ENCODE data around the gene PRKAA2. TPM values are rescaled to one million over a fixed set of nuclear protein-coding genes. Genes with fewer than 3 reads are reported as not detected.

PRKAA2 gene
- polyA plus RNA-seq, 2 of the 4 experiments (the other 2 are of a cell fraction): 3.8 to 8.8 TPM

GRCh38 chr1:56713112-56713511, 68.0 kb downstream of the PRKAA2 start (continued):
- no peak for TF ChIP-seq HMGXB4 (CRISPR knock-in tag; IDR thresholded peaks at IDR 0.05; ENCODE audit: borderline replicate concordance)

GRCh38 chr1:56715156-56715555, 70.0 kb downstream of the PRKAA2 start:
- H3K27ac ChIP-seq: no peak overlapping the region
- no peak for TF ChIP-seq EP300 (IDR thresholded peaks at IDR 0.05)
- no peak for TF ChIP-seq RCOR1 (IDR thresholded peaks at IDR 0.05; ENCODE audit: low read depth, low read length)
- no peak for TF ChIP-seq CHD2 (IDR thresholded peaks at IDR 0.05; ENCODE audit: low read length, partially characterized antibody)
- no peak for TF ChIP-seq CBX2 (IDR thresholded peaks at IDR 0.05; ENCODE audit: borderline replicate concordance, low read depth)
- no peak for TF ChIP-seq ATOH8 (CRISPR knock-in tag; IDR thresholded peaks at IDR 0.05; ENCODE audit: low read depth)
- TF ChIP-seq POLR2A (IDR thresholded peaks at IDR 0.05; ENCODE audit: low read length): no peak
- TF ChIP-seq HMGXB4 (CRISPR knock-in tag; IDR thresholded peaks at IDR 0.05; ENCODE audit: borderline replicate concordance): no peak
- TF ChIP-seq MAFK (IDR thresholded peaks at IDR 0.05; ENCODE audit: partially characterized antibody): no peak
- DNase-seq (ENCODE audit: low read depth in 1 of 2, low spot score in 1 of 2) (no peak), FAIRE-seq (no peak), ATAC-seq (no peak)
- H3K4me3 ChIP-seq: no peak overlapping the region
- POLR2A ChIA-PET: no interaction called here
- H3K4me2 ChIP-seq: no peak overlapping the region
- H3K4me1 ChIP-seq: peaks cover 10% of the 10 kb centered on the region
- 48% methylated on average over 1 of the region's 1 CpG for whole genome bisulfite sequencing (ENCODE audit: missing lambda C conversion rate)
- no peaks in the 10 kb centered on the region for H3K9me3 ChIP-seq
- CTCF ChIA-PET: no interaction called here

GRCh38 chr1:56719171-56719570, 74.1 kb downstream of the PRKAA2 start:
- no peak for DNase-seq (ENCODE audit: low read depth in 1 of 2, low spot score in 1 of 2)
- Histone ChIP-seq H3K27ac (no peak overlapping the region), H3K4me3 (no peak overlapping the region), H3K9me3 (no peaks in the 10 kb centered on the region), H3K4me1 (no peaks in the 10 kb centered on the region), H3K4me2 (no peak overlapping the region)
- FAIRE-seq: no peak
- TF ChIP-seq ZFP36 (IDR thresholded peaks at IDR 0.05; ENCODE audit: borderline replicate concordance, partially characterized antibody) (no peak), USF2 (IDR thresholded peaks at IDR 0.05) (no peak), RFX5 (IDR thresholded peaks at IDR 0.05) (no peak), HOXB13 (CRISPR knock-in tag; IDR thresholded peaks at IDR 0.05; ENCODE audit: low read depth) (no peak), RAD21 (conservative IDR thresholded peaks at IDR 0.05 in 1 of 2, IDR thresholded peaks at IDR 0.05 in 1 of 2) (no peak), ZC3H11A (IDR thresholded peaks at IDR 0.05) (no peak), SMC3 (IDR thresholded peaks at IDR 0.05) (no peak), FOSB (CRISPR knock-in tag; IDR thresholded peaks at IDR 0.05) (no peak), NPAS2 (CRISPR knock-in tag; IDR thresholded peaks at IDR 0.05; ENCODE audit: borderline replicate concordance) (no peak), NFE2L2 (conservative IDR thresholded peaks at IDR 0.05; ENCODE audit: low read length) (no peak), EP300 (IDR thresholded peaks at IDR 0.05) (no peak), JUNB (IDR thresholded peaks at IDR 0.05) (no peak), EHMT2 (IDR thresholded peaks at IDR 0.05; ENCODE audit: low read depth) (no peak)
- ATAC-seq: no peak
- ChIA-PET CTCF (no interaction called here), POLR2A (no interaction called here)
- WGBS (ENCODE audit: missing lambda C conversion rate): 77% methylated on average over 1 of the region's 1 CpG
